Liver (tissue), 9 donors: ENCODE data around the gene PRKAR1B. TPM values are rescaled to one million over a fixed set of nuclear protein-coding genes. Genes with fewer than 3 reads are reported as not detected.

Source experiments
- DNase-seq: peaks from one replicate; pipeline ENCODE4 v3.0.0-alpha.2; 2017; ENCODE audit warnings: low spot score
- H3K27ac ChIP-seq, 2 donors: one replicate each; pipeline ENCODE4 v1.7.0; 2013; ENCODE audit warnings: inconsistent platforms in 2 of 2, low read length in 2 of 2, control low read depth in 1 of 2, low read depth in 1 of 2, mild to moderate bottlenecking in 1 of 2
- H3K27me3 ChIP-seq, 4 donors: one replicate each; pipeline versions ENCODE4 v1.6.1 to v1.7.0; 2013; ENCODE audit warnings: low read length in 3 of 4, inconsistent platforms in 1 of 4, mild to moderate bottlenecking in 1 of 4, moderate library complexity in 1 of 4; ENCODE audit not compliant: control insufficient read depth in 4 of 4, insufficient read depth in 4 of 4
- H3K36me3 ChIP-seq, 4 donors: one replicate each; pipeline versions ENCODE4 v1.6.1 to v1.7.0; 2013; ENCODE audit warnings: low read length in 3 of 4, mild to moderate bottlenecking in 3 of 4, low read depth in 1 of 4, moderate library complexity in 1 of 4; ENCODE audit not compliant: control insufficient read depth in 4 of 4, insufficient read depth in 3 of 4
- H3K4me1 ChIP-seq, 4 donors: one replicate each; pipeline versions ENCODE4 v1.6.1 to v1.7.0; 2013; ENCODE audit warnings: low read length in 3 of 4, mild to moderate bottlenecking in 3 of 4, moderate library complexity in 1 of 4; ENCODE audit not compliant: control insufficient read depth in 4 of 4, insufficient read depth in 4 of 4
- H3K4me3 ChIP-seq, 3 donors: one replicate each; pipeline versions ENCODE4 v1.6.1 to v1.7.0; 2013; ENCODE audit warnings: low read length in 3 of 3, control low read depth in 1 of 3, low read depth in 1 of 3, mild to moderate bottlenecking in 1 of 3
- H3K9ac ChIP-seq, 2 donors: one replicate each; pipeline ENCODE4 v1.7.0; 2013; ENCODE audit warnings: low read length in 2 of 2, mild to moderate bottlenecking in 2 of 2, moderate library complexity in 2 of 2, control low read depth in 1 of 2, low read depth in 1 of 2
- H3K9me3 ChIP-seq, 4 donors: one replicate each; pipeline versions ENCODE4 v1.6.1 to v1.7.0; 2013; ENCODE audit warnings: low read length in 3 of 4; ENCODE audit not compliant: control insufficient read depth in 4 of 4
- ATF3 ChIP-seq: IDR thresholded peaks from 2 replicates; pipeline ENCODE4 v1.6.1; 2016; ENCODE audit warnings: antibody characterized with exemption
- CTCF ChIP-seq: fragments of 150-350 bp; IDR thresholded peaks from 2 replicates; pipeline ENCODE4 v1.5.1; 2017; ENCODE audit warnings: improper control_type of control experiment, low read depth, low read length; ENCODE audit not compliant: missing input control
- EGR1 ChIP-seq, 2 donors: IDR thresholded peaks; 2 replicates each; pipeline ENCODE4 v1.6.1; 2016 to 2018; ENCODE audit warnings: antibody characterized with exemption in 2 of 2, low read depth in 2 of 2
- FOXA1 ChIP-seq: IDR thresholded peaks from 2 replicates; pipeline ENCODE4 v1.6.1; 2016; ENCODE audit warnings: antibody characterized with exemption
- FOXA2 ChIP-seq: IDR thresholded peaks from 2 replicates; pipeline ENCODE4 v1.6.1; 2016; ENCODE audit warnings: antibody characterized with exemption
- GABPA ChIP-seq, 2 donors: IDR thresholded peaks in 1 of 2; conservative IDR thresholded peaks in 1 of 2; 2 replicates each; pipeline ENCODE4 v1.6.1; 2016; ENCODE audit warnings: antibody characterized with exemption in 2 of 2, mild to moderate bottlenecking in 1 of 2, moderate library complexity in 1 of 2
- HNF4A ChIP-seq, 2 donors: conservative IDR thresholded peaks; 2 replicates each; pipeline ENCODE4 v1.6.1; 2016; ENCODE audit warnings: antibody characterized with exemption in 2 of 2, mild to moderate bottlenecking in 2 of 2
- HNF4G ChIP-seq: IDR thresholded peaks from 2 replicates; pipeline ENCODE4 v1.6.1; 2016; ENCODE audit warnings: antibody characterized with exemption
- JUND ChIP-seq, 2 donors: IDR thresholded peaks; 2 replicates each; pipeline ENCODE4 v1.6.1; 2016; ENCODE audit warnings: antibody characterized with exemption in 2 of 2
- MAX ChIP-seq: IDR thresholded peaks from 2 replicates; pipeline ENCODE4 v1.6.1; 2016; ENCODE audit warnings: antibody characterized with exemption
- NR2F2 ChIP-seq: IDR thresholded peaks from 2 replicates; pipeline ENCODE4 v1.6.1; 2016; ENCODE audit warnings: antibody characterized with exemption
- RAD21 ChIP-seq, 2 donors: IDR thresholded peaks; 2 replicates each; pipeline ENCODE4 v1.6.1; 2016; ENCODE audit warnings: antibody characterized with exemption in 2 of 2, mild to moderate bottlenecking in 2 of 2
- REST ChIP-seq: IDR thresholded peaks from 2 replicates; pipeline ENCODE4 v1.6.1; 2016; ENCODE audit warnings: antibody characterized with exemption, mild to moderate bottlenecking
- RXRA ChIP-seq, 2 donors: IDR thresholded peaks; 2 replicates each; pipeline ENCODE4 v1.6.1; 2017 to 2018; ENCODE audit warnings: antibody characterized with exemption in 2 of 2, mild to moderate bottlenecking in 1 of 2
- SP1 ChIP-seq: IDR thresholded peaks from 2 replicates; pipeline ENCODE4 v1.6.1; 2018; ENCODE audit warnings: antibody characterized with exemption, mild to moderate bottlenecking
- TAF1 ChIP-seq: conservative IDR thresholded peaks from 2 replicates; pipeline ENCODE4 v1.6.1; 2016; ENCODE audit warnings: antibody characterized with exemption, mild to moderate bottlenecking
- YY1 ChIP-seq: IDR thresholded peaks from 2 replicates; pipeline ENCODE4 v1.6.1; 2016; ENCODE audit warnings: antibody characterized with exemption, mild to moderate bottlenecking
- ZBTB33 ChIP-seq: IDR thresholded peaks from 2 replicates; pipeline ENCODE4 v1.6.1; 2016; ENCODE audit warnings: antibody characterized with exemption
- WGBS: extraction: QIAGEN DNeasy Blood & Tissue Kit; methylation state at CpG from one replicate; pipeline ENCODE4 v1.1.7; 2013; 5-methylcytosine and 5-hydroxymethylcytosine counted together
- polyA plus RNA-seq, 2 donors: library from polyadenylated mRNA; stranded (reverse) in 1 of 2; unstranded in 1 of 2; fragments of 200-250 nt in 1 of 2; fragments of >200 nt in 1 of 2; fragmentation: Nextera tagmentation in 1 of 2; extraction: Ambion mirVana in 1 of 2; gene quantifications; one replicate each; pipeline versions ENCODE4 v1.2.1 to v1.2.3, GENCODE V29; 2013 to 2015
- total RNA-seq, 2 donors: library from RNA; depleted of rRNA; stranded (reverse); fragments of >200 nt; gene quantifications; one replicate each; pipeline ENCODE4 v1.2.3, GENCODE V29; 2014
- donor health status: healthy.
- donor health status: healthy.
- donor health status: healthy.
- donor health status: healthy.
- donor health status: healthy.

PRKAR1B gene
- total and polyA plus RNA-seq, 4 donors: 11.1 to 14.4 (median 12.4) TPM

- no peak for TF ChIP-seq ZBTB33
- TF ChIP-seq FOXA2: no peak
Measured at GRCh38 chr7:645606-646005, 81.5 kb downstream of the PRKAR1B start (continued).

GRCh38 chr7:644381-645305, 82.4 kb downstream of the PRKAR1B start:
- Histone ChIP-seq H3K4me1 (no peaks in the 10 kb centered on the region), H3K27ac (no peak overlapping the region), H3K9ac (no peak overlapping the region), H3K4me3 (no peak overlapping the region), H3K9me3 (peaks cover 0 to 3% (median 0%) of the 10 kb centered on the region in 4 donors), H3K36me3 (no peaks in the 10 kb centered on the region), H3K27me3 (no peaks in the 10 kb centered on the region)
- no peak for DNase-seq
- no peak for TF ChIP-seq RXRA (IDR thresholded peaks at IDR 0.05)
- no peak for TF ChIP-seq YY1
- no peak for TF ChIP-seq CTCF
- no peak for TF ChIP-seq EGR1 (IDR thresholded peaks at IDR 0.05; ENCODE audit: low read depth in 2 of 2)
- no peak for TF ChIP-seq FOXA1
- TF ChIP-seq REST: no peak
- no peak for TF ChIP-seq NR2F2
- no peak for TF ChIP-seq FOXA2
- TF ChIP-seq RAD21 (IDR thresholded peaks at IDR 0.05): no peak
- TF ChIP-seq SP1: no peak
- TF ChIP-seq HNF4A (conservative IDR thresholded peaks at IDR 0.05): no peak
- no peak for TF ChIP-seq JUND (IDR thresholded peaks at IDR 0.05)
- TF ChIP-seq MAX: no peak
- TF ChIP-seq ATF3: no peak
- no peak for TF ChIP-seq TAF1
- no peak for TF ChIP-seq HNF4G
- TF ChIP-seq ZBTB33: no peak
- no peak for TF ChIP-seq GABPA (IDR thresholded peaks at IDR 0.05 in 1 of 2, conservative IDR thresholded peaks at IDR 0.05 in 1 of 2)
- WGBS: 97% methylated on average over 35 of the region's 35 CpGs
